HT-29 (cell line): Measurements from ENCODE around the gene GABRQ. TPM values are rescaled to one million over a fixed set of nuclear protein-coding genes. Genes with fewer than 3 reads are reported as not detected.
A peak's percentile ranks its signal among the peaks of the same experiment; 100 is the strongest.

Experiments used
- DNase-seq: peaks from one replicate; pipeline ENCODE4 v3.0.0-alpha.2; 2015; ENCODE audit warnings: low spot score
- total RNA-seq: library from RNA; depleted of rRNA; stranded (reverse); fragments of >200 nt; shearing (Covaris generic); gene quantifications from 2 replicates; pipeline ENCODE4 v1.2.3, GENCODE V29; 2014; rRNA removed

The GABRQ gene
- total RNA-seq, result not detected in 2 replicates

DNA sequence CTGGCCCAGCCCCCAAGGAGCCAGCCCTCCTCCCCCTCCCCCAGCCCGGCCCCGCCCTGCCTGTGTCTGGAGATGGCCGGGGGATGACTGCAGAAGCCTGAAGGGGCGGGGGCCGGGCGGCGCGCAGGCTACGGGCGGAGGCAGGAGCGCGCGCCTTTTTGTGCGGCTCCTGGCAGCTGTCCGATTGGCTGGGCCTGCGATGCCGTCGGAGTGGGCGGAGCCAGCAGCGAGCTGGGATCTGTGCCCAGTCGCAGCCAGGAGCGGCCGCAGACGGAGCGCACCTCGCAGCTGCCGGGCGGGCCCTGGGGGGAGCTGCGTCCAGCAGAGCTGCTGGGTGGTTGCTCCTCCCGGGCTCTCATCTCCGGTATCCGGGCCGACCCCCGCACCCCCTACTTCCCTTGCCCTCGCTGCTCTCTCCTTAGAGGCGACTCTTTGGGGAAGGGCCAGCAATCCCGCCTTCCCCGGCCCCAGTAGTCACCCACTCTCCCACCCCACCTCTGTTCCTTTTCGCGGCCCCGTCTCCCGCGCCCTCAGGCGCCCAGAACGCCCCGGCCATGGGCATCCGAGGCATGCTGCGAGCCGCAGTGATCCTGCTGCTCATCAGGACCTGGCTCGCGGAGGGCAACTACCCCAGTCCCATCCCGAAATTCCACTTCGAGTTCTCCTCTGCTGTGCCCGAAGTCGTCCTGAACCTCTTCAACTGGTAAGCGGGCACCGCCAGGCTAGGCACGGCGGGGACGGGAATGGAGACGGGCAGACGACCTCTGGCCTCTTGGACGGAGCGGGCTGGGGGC lies at the start of gene GABRQ:
Gene GABRQ, plus strand, starts transcription at position 247 of the 794 bp plus-strand sequence. Its CDS starts 308 bp downstream, at position 555.
- no peak for DNase-seq

DNA sequence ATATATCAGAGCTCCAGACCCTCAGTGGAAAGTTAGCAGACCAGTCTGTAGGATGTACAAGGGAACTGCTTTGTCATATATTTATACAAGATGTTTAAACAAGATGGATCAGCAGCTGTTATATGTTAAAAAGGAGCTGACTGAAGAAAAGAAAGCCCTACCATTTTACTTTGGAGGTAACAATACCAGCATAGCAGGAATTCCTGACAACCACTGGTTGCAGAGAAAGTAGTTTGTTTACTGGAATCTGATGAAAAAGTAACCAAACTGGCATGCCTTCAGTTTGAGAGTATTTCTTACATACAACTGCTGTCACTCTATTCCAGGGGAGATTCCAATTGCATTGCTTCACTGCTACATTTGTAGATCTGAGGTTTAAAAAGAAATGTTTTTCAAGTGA lies 49.5 kb upstream of the GABRQ start:
- no peak for DNase-seq

DNA sequence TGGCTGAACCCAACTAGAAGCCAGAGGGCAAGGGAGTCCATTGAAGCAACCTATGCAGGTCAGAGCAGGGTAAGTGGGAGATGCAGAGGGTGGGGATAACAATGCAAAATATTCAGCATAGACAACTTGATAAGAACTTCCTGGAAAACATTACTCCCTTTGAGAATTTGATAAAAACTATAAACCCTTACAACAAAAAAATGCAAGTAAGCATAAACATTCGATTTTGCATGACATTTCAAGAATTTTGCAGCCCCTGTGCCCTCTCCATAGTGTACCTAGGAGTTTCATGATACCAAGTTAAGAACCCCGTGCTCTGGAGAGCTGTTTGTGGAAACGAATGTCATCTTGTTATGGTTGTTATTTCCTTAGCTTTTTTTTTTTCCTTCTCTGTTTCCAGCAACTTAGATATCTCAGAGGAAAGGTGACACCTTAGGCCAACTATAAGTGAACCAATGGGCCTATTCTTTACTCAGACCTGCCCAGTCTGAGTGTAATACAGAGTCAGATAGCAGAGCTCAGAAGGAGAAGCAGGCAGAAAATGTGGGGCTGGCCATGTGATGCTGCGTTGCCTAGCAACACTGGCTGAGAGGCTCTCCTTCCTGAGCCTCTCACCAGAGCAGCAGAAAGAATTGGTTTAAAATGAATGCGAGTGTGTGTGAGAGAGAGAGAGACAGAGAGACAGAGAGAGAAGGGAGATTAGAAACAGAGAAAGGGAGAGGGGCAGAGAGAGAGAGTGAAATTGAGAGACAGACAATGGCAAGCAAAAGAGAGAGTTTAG lies 36.7 kb upstream of the GABRQ start:
- no peak for DNase-seq

DNA sequence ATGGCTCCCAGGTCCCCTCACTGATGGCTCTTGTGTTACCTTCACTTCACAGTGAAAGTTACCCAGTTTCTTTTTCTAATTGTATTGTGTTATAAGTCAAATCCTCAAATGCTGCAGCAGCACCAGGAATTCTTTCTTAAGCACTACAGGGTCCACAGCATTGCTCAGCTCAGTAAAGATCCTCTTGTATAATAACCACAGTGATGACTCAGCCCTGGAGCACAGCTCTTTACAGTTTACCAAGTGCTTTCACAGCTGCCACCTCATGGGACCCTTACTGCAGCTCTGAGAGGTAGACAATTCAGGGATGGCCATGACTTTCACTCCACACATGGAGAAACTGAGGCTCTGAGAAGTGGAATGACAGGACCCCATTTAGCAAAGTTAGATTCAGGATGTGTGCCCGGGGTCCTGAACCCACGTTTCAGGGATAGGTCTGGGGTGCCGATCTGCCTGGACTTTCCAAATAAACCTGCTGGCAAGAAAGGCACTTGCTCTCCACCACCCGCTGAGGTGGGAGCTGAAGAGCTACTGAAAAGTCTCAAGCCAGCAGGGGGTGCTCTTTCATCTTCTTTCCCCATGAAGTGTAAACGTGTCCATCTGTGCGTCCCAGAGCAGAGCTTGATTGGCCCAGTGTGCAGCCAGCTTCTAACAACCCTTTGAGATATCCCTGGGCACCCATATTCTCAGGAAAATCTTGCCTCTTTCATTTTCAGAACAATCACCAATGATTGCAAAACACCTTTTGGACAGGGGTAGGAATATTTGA lies 35.7 kb upstream of the GABRQ start:
- DNase-seq, result peak; percentile 32

DNA sequence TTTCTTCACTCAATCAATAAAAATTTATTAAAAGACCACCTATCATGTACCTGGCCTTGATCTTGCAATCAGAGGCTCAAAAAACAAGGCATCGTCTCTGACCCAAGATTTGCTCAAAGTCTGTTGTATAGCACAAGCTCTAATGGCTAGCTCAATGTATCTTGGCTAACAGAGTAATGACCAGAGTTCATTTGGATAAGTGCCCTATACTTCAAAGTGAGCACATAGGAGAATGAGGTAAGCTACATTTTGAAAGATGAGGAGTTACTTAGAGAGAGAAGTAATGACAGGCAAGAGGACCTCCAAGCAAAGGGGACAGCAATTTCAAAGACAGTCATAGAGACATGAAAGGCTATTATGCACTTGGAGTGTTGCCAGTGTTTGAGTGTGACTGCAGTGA lies 22.9 kb upstream of the GABRQ start:
- DNase-seq, result no peak

DNA sequence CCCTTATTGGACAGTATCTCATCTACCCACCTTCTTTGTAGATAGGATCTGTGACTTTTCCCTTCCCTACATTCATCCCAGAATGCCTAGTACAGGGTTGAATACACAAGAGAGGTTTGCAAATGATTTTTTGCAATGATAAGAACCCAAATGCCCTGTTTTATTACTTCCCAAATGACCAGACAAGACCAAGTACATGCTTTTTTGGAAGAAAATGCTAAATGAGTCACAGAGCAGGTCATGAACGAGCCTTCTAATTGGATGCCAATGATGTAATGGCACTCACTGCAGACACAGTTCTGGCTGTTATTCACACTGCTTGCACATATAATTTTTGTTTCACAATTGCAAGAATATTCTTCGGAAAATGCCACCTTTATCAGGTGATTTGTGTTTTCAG lies 17.8 kb upstream of the GABRQ start:
- no peak for DNase-seq

DNA sequence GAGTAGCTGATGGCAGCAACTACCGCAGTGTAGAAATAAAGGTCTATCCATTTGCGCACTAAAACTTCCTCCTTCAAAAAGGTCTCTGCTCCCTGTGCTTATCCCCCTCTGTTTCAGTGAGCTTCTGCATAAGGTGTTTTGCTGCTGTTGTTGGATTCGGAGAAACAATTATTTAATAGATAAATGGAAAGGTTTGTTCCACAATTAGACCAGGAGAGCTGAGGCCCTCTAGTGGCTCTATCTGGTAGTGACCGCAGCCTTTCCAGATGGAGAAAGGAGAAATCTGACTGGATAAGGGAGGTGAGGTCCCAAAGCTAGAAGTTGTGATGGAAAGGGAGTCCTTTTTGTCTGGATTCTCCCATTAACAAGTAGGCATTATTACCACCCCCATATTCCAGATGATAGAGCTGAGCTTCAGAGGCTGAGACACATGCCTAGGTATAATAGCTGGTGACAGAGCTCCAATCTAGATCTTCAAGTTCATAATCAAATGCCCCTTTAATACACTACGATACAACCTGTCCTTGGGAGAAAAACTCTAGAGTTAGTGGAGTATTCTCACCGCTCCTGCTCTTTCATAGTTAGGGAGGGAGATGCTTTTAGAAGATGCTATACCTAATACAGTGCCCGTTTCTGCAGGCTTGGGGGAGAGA lies 5.1 kb upstream of the GABRQ start:
- DNase-seq, result peak; percentile 87

DNA sequence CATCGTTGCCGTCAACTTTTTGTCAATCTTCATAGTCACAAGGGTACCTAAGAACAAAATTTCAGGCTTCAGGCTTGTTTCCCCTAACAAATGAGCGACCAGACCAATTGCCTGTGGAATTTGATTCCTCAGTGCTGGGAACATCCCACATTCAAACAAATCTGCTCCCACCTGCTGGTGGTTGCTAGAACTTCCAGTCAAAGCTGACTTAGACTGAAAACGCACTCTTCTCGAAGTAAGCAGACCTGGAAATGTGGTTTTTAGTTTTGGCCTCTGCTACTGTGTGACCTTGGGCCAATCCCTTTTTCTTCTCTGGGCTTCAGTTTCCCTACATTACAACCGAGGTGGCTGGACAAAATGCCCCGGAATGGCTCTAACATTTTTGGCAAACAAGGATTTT lies 1.8 kb upstream of the GABRQ start:
- peak; percentile 82 for DNase-seq

DNA sequence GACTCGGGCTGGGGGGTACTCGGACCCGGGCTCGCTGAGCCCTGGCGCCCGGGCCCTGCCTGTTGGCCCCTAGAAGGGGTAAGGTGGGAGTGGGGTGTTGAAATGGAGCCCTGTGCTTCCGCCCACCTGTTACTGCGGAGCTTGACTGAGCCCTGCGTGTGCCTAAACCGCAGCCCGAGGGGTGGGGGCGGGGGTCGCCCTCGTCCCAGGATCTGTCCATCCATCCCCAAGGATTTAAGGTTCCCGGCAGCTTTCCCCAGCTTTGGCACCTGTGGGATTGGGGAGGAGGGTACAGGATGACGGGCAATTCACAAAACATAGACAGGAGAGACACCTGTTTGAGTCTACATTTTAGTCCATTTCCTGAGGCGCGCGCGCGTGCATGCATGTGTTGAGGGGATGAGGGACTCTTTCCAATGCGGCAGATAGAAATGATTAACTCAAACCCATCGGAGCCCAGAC lies 779 bp downstream of the GABRQ start:
- DNase-seq, result no peak

DNA sequence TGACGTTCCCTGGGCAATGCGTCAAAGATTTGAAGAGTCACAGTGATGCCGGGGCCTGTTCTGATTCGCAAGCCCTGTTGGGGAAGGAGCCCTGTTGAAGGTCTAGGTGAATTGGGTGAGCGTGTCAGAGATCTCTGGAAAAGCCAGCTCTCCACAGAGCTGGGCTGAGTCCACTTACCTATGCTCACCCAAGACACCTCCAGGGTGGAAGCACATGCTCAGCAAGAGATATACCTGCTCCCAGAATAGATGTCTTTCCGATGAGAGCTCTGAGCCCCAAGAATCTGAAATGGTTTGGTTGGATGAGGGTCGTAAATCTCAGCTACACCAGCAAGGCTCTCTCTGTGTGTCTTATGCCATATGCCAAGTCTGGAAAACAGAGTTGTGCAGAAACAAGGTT lies 1.7 kb downstream of the GABRQ start:
- no peak for DNase-seq

DNA sequence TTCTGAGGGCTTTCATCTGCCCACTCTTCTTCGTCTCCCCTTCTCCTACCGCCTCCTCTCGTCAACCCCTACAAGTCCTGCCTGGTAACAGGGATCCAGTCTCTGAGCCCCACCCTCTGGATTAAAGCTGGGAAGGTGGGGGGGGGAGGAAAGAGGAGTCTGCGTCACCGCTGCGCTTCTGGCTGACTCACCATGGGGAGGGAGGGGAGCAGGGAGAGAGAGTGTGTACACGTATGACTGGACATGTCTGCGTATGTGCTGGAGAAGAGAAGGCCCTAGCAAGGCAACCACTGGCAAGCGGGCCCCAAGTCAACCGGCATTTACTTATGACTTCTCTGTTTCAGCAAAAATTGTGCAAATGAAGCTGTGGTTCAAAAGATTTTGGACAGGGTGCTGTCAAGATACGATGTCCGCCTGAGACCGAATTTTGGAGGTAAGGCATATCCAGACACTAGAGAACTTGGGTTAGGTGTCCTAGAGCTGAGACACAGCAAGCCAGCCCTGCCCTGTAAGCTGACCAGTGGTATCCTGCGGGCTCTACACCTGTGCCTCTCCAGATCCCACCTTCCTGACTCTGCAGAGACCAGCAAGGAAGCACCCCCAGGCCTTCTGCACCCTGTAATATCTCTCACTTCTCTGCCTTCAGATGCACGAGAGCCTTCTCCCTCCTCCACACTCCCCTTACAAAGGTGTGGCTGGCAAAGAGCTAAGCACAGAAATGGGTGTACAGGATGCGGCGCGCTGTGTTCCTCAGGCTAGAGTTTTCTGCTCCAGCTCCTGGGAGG lies 2.5 kb downstream of the GABRQ start:
- DNase-seq, result no peak

DNA sequence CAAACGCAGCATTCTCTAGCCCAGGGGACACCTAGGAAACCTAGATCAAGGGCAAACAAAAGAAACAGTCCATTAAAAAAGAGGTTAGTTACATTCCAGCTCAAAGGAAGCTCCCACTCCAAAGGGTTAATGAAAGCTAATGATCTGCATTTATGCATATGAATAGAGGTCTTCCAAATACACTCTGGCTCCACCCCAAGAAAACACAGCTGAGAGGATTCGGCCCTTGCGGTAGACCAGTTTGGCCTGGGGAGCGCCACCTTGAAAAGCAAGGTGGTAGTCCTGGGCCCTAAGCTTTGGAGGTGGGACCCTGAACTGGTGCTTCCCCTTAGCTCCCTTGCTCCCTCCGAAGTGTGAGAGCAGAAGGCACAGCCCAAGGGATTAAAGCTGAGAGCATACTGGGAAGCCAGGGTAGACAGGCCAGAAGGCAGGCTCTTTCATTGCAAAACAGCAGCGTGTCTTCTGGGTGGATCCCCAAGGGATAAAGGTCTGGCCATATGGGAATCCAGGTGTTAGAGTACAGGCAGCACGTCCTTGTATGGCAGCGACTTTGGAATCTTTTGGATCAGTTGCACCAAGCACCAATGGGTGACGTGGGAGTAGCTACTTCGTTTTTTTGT lies 3.7 kb downstream of the GABRQ start:
- DNase-seq, result no peak

DNA sequence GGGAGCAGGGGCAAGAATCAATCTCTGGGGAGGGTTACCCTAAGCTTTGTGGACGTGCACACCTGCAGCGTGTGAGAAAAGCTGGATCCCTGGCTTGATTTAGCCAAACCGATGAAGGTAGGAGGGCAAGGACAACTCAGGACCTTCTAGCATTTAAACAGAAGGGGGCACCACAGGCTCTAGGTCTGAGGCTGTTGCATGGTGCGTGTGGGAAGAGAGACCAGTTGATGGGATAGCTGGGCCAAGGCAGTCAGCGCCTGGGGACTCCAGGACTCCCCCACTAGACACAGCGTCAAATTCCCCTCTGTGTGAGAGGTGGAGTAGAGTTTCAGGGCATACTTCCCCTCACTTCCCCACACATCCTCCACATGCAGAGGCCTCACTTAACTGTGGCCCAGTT lies 4.3 kb downstream of the GABRQ start:
- DNase-seq, result peak; percentile 29

DNA sequence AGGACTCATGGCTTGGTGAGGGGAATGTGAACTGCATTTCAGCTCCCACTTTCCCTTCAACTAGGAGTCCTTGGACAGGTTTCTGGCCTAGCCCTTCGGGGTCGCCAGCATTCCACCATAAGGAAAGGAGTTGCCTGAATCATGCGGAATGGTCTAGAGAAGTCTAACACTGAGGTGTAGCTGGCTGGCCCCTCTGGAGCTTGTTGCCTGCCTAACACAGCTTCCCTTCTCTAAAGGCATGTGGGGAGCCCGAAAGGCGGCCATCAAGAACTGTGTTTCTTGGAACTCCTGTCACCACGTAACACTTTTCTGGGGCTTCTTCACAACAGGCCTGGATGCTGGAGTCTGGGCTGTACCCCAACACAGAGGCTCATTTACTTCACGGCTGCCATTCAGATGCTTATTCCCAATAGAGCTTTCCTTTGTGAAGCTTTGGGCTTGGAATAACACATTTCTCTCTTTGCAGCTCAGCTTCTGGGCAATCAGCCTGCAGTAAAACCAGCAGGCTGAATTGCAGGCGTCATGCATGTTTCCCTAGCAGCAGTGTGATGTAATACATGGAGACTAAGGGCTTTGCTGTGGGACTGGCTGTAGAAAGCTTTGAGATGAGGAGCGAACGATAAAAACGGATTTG lies 5.4 kb downstream of the GABRQ start:
- no peak for DNase-seq

DNA sequence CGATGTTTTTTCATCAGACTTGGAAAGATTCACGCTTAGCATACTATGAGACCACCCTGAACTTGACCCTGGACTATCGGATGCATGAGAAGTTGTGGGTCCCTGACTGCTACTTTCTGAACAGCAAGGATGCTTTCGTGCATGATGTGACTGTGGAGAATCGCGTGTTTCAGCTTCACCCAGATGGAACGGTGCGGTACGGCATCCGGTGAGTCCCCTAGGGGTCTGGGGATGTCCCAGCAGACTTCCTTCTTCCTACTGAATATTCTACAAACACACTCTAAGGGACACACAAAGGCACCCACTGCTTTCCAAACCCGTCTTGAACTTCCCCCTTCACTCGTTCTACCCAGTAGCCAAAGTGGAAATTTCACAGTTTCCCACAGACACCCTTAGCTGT lies 9.3 kb downstream of the GABRQ start:
- no peak for DNase-seq

DNA sequence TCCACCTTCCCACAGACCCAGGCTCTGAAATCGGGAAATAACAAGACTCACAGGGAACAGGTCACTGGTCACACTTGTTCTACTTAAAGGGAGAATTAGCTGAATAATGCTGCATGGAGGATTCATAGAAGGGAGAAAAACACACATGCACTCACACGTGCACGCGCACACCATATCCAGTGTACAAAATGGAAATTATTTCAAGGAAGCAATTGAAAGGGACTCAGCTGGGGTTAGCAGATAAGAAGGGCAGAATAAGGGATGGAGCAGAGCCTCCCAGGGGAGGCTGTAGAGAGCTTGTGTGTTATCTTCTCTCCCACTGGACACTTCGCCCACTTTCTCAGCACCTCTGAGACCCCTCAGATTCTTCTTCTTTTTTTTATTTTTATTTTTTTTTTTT lies 10.3 kb downstream of the GABRQ start:
- DNase-seq, result no peak

DNA sequence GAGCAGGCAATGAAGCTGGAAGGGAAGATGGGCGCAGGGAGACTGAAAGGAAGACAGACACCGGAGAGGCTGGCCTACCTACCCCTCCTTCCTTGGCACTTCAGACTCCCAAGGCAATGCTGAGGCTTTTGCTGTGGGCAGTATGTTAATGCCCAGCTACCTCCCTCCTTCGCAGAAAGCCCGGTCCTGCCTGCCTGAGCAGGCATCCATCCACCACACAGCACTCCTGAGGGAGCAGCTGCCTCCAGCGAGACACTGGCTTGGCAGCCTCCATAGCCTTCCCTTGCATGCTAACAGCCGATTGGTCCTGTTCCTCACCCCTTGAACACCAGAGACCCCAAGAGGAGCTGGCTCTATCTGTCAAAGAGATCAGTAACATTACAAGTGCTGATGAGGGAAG lies 14.4 kb downstream of the GABRQ start:
- DNase-seq, result no peak

DNA sequence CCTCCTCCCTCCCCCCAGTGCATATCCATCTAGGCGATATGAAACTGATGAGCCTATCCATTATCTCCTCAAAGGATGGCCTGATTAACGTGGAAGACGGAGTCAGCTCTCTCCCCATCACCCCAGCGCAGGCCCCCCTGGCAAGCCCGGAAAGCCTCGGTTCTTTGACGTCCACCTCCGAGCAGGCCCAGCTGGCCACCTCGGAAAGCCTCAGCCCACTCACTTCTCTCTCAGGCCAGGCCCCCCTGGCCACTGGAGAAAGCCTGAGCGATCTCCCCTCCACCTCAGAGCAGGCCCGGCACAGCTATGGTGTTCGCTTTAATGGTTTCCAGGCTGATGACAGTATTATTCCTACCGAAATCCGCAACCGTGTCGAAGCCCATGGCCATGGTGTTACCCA lies 14.8 kb downstream of the GABRQ start:
- no peak for DNase-seq

DNA sequence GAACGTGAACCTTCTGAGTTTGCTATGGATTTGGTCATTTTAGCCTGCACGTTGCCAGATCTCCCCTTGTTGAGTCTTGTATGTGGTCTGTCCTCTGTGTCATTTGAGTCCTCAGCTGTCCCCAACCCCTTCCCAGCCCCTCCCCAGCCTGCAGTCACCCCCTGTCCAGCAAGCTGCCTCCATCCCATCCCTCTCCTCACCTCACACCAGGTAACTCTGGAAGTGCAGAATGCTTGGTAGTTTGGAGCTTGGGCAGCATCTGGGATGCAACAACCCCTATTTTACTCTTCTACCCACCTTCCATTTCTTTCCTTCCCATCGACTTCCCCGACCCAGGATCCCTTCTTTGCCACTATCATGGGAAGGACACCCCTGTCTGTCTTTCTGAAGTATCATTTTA lies 18.4 kb downstream of the GABRQ start:
- no peak for DNase-seq

DNA sequence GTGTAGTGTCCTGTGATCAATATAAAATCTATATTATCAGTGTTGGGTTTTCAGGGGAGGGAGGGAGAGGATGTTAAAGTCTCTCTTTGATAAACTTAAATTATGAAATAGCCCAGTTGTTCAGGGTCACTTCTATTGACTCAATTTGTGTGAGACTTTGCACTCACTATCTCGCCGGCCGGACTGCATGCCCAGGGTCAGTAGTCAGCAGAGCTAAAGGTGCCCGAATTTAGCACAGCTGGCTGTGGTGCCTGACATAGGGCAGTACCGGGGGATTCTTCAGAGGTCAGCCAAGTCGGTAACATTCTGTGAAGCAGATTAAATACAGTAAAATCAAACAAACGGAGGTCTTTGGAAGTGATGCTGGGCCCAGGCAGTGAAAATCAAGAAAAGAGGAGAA lies 19.2 kb downstream of the GABRQ start:
- DNase-seq, result no peak
